WTC11 (cell line): ENCODE measurements around the gene ACO2. TPM values are rescaled to one million over a fixed set of nuclear protein-coding genes. Genes with fewer than 3 reads are reported as not detected.

Experiments used
- ATAC-seq: fragments of 200-7000 bp; cut with Tn5 transposase; 2 replicates; pipeline ENCODE4 v1.10.0; 2021; ENCODE audit warnings: mild to moderate bottlenecking, moderate library complexity
- CTCF ChIA-PET: fragments of 300-600 bp; sonication (Branson Sonifier 250); formaldehyde crosslinking; loops from one replicate; lab custom pipeline; 2021; ENCODE audit warnings: antibody characterized with exemption; lab: Charles Lee
- POLR2A ChIA-PET: fragments of 350-600 bp; sonication (Branson Sonifier 250); formaldehyde crosslinking; loops from one replicate; lab custom pipeline; 2021; ENCODE audit warnings: antibody characterized with exemption; lab: Charles Lee
- DNase-seq: peaks from one replicate; pipeline ENCODE4 v3.0.0; 2021; ENCODE audit warnings: low spot score
- H3K27ac Mint-ChIP-seq: 2 replicates; pipeline ENCODE4 v1.8.0; 2021; ENCODE audit warnings: mixed read lengths
- H3K27me3 Mint-ChIP-seq: 2 replicates; pipeline ENCODE4 v1.8.0; 2021; ENCODE audit warnings: low read depth, mild to moderate bottlenecking, moderate library complexity, mixed read lengths
- H3K36me3 Mint-ChIP-seq: 2 replicates; pipeline ENCODE4 v1.8.0; 2021; ENCODE audit warnings: mixed read lengths
- H3K4me1 Mint-ChIP-seq: 2 replicates; pipeline ENCODE4 v1.8.0; 2022; ENCODE audit warnings: mixed read lengths
- H3K4me3 Mint-ChIP-seq: 2 replicates; pipeline ENCODE4 v1.8.0; 2021; ENCODE audit warnings: mild to moderate bottlenecking, moderate library complexity, mixed read lengths
- H3K9me3 Mint-ChIP-seq: 2 replicates; pipeline ENCODE4 v1.8.0; 2021; ENCODE audit warnings: mixed read lengths
- CREB1 ChIP-seq: sonication (generic); formaldehyde crosslinking; IDR thresholded peaks from 2 replicates; pipeline ENCODE4 v1.8.0; 2023; ENCODE audit warnings: mild to moderate bottlenecking, missing genetic modification reagents
- EMX1 ChIP-seq: fragments of 250-450 bp; sonication (Bioruptor Pico); IDR thresholded peaks from 2 replicates; pipeline ENCODE4 v1.8.0; 2021; ENCODE audit warnings: mild to moderate bottlenecking
- FOXJ3 ChIP-seq: sonication (generic); formaldehyde crosslinking; IDR thresholded peaks from 2 replicates; pipeline ENCODE4 v1.9.0; 2021; ENCODE audit warnings: missing genetic modification reagents, mild to moderate bottlenecking, borderline replicate concordance
- JAZF1 ChIP-seq: fragments of 250-450 bp; sonication (Bioruptor Pico); IDR thresholded peaks from 2 replicates; pipeline ENCODE4 v1.9.0; 2021; ENCODE audit warnings: moderate library complexity, mild to moderate bottlenecking, inconsistent platforms
- MXD4 ChIP-seq: fragments of 250-450 bp; sonication (Bioruptor Pico); IDR thresholded peaks from 2 replicates; pipeline ENCODE4 v1.8.0; 2021; ENCODE audit warnings: mild to moderate bottlenecking, moderate library complexity, borderline replicate concordance
- NFATC4 ChIP-seq: fragments of 250-450 bp; sonication (Bioruptor Pico); IDR thresholded peaks from 2 replicates; pipeline ENCODE4 v1.9.0; 2021; ENCODE audit warnings: mild to moderate bottlenecking
- NFYB ChIP-seq: sonication (generic); formaldehyde crosslinking; conservative IDR thresholded peaks from 2 replicates; pipeline ENCODE4 v1.8.0; 2022; ENCODE audit warnings: low read depth, missing genetic modification reagents
- NR2C2 ChIP-seq: sonication (generic); formaldehyde crosslinking; IDR thresholded peaks from 2 replicates; pipeline ENCODE4 v1.8.0; 2022; ENCODE audit warnings: mild to moderate bottlenecking, missing genetic modification reagents
- OVOL2 ChIP-seq: fragments of 250-450 bp; sonication (Bioruptor Pico); IDR thresholded peaks from 2 replicates; pipeline ENCODE4 v1.9.0; 2021; ENCODE audit warnings: mild to moderate bottlenecking, borderline replicate concordance
- RELA ChIP-seq: sonication (generic); formaldehyde crosslinking; IDR thresholded peaks from 2 replicates; pipeline ENCODE4 v1.8.1; 2022; ENCODE audit warnings: missing genetic modification reagents, mild to moderate bottlenecking, borderline replicate concordance
- RORB ChIP-seq: fragments of 250-450 bp; sonication (Bioruptor Pico); IDR thresholded peaks from 2 replicates; pipeline ENCODE4 v1.9.0; 2021; ENCODE audit warnings: mild to moderate bottlenecking
- TP53 ChIP-seq: sonication (generic); formaldehyde crosslinking; IDR thresholded peaks from 2 replicates; pipeline ENCODE4 v1.8.1; 2023; ENCODE audit warnings: mild to moderate bottlenecking, missing genetic modification reagents
- total RNA-seq: library from RNA; stranded (reverse); gene quantifications from 3 replicates; pipeline ENCODE4 v1.2.3, GENCODE V29; 2021
- TF ChIP-seq, protein P1 (sequence below): sonication (generic); formaldehyde crosslinking; IDR thresholded peaks from 2 replicates; pipeline ENCODE4 v1.8.1; 2023; ENCODE audit warnings: mild to moderate bottlenecking, missing genetic modification reagents, borderline replicate concordance
- TF ChIP-seq, protein P2 (sequence below): fragments of 200-600 bp; IDR thresholded peaks from 2 replicates; pipeline ENCODE4 v1.8.0; 2022; ENCODE audit warnings: antibody characterized with exemption
- TF ChIP-seq, protein P3 (sequence below): sonication (generic); formaldehyde crosslinking; IDR thresholded peaks from 2 replicates; pipeline ENCODE4 v1.8.1; 2022; ENCODE audit warnings: low read depth, mild to moderate bottlenecking, moderate library complexity, missing genetic modification reagents, borderline replicate concordance
- TF ChIP-seq, protein P4 (sequence below): sonication (generic); formaldehyde crosslinking; IDR thresholded peaks from 2 replicates; pipeline ENCODE4 v1.8.0; 2023; ENCODE audit warnings: missing genetic modification reagents
- TF ChIP-seq, protein P5 (sequence below): sonication (generic); formaldehyde crosslinking; IDR thresholded peaks from 2 replicates; pipeline ENCODE4 v1.8.0; 2023; ENCODE audit warnings: mild to moderate bottlenecking, missing genetic modification reagents

Gene ACO2
- total RNA-seq, 1 experiment from 2014 or later, result 104 TPM

DNA sequence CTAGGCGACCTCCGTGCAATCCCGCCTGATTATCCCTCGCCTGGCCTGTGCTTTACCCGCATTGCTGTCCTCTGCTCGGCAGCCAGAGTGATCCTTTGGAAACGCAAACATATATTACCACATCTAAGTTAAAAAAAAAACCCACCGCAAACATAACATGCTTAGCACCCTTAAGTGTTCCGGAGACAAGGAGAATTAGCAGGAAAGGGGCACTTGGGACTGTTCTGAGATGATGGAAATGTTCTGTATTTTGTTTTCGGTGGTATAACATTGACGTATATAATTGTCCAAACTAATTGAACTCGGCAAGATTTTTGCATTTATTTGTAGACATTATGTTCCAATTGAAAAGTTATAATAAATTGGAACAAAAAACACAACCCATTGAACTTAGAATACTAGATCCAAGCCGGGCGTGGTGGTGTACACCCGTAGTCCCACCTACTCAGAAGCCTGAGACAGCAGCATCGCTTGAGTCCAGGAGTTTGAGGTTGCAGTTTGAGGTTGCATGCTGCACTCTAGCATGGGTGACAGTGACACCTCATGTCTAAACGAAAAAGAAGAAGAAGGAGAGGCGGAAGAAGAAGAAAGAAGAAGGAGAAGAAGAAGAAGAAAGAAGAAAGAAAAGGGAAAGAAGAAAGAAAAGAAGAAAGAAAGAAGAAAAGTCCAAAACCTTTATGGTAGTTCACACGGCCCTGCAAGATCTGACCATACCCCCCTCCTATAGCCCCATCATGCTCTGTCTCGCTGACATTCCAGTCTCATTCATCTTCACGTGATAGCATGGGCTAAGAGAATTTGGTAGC, 76.0 kb downstream of the ACO2 start:
- DNase-seq (no peak), ATAC-seq (no peak)
- no peaks in the 10 kb centered on the region for H3K36me3 Mint-ChIP-seq
- H3K4me3 Mint-ChIP-seq, result peak overlapping the region; percentile 81
- TF ChIP-seq EMX1 (CRISPR knock-in tag) (no peak), JAZF1 (CRISPR knock-in tag) (no peak), RORB (CRISPR knock-in tag) (no peak), NFATC4 (0 out of 2 replicates have a peak, but pooled peaks have one; percentile 15)
- ChIA-PET POLR2A (no interaction called here), CTCF (interaction anchor here (0.9 to 1.4 kb wide), 5 partner anchors 12 to 76 kb away, joined by 3 to 10 read pairs (median 5); partner anchors contain the start of genes ACO2 and PHF5A)
- no peaks in the 10 kb centered on the region; the same call in 1 of the 2 replicates for H3K27me3 Mint-ChIP-seq
- peaks cover 22% of the 10 kb centered on the region for H3K4me1 Mint-ChIP-seq
- H3K9me3 Mint-ChIP-seq, result no peaks in the 10 kb centered on the region
- no peak overlapping the region for H3K27ac Mint-ChIP-seq

DNA sequence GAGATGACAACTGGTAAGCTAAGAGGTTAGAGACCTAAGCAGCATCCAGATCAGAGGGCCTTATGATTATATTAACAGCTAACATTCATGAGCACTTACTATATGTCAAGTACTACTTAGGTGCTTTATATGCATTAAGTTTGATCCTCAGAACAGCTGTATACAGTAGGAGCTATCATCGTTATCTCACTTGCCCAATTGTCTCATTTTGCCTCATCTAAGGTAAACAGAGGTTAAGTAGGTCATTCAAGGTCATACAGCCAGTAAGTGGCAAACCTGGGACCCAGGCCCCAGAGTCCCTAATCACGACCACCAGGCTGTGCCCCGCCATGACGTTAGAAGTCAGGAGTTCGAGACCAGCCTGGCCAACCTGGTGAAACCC, 79.9 kb downstream of the ACO2 start:
- Mint-ChIP-seq H3K27me3 (no peaks in the 10 kb centered on the region; the same call in 1 of the 2 replicates), H3K4me1 (peaks cover 7% of the 10 kb centered on the region), H3K9me3 (no peaks in the 10 kb centered on the region), H3K36me3 (no peaks in the 10 kb centered on the region), H3K27ac (no peak overlapping the region), H3K4me3 (no peak overlapping the region)
- ATAC-seq, result no peak
- no peak for DNase-seq
- ChIA-PET POLR2A (no interaction called here), CTCF (no interaction called here)
- TF ChIP-seq NR2C2 (CRISPR knock-in tag) (no peak), FOXJ3 (no peak), MXD4 (CRISPR knock-in tag) (no peak), CREB1 (CRISPR knock-in tag) (no peak), RELA (CRISPR knock-in tag) (no peak), TP53 (CRISPR knock-in tag) (no peak), NFATC4 (no peak), NFYB (CRISPR knock-in tag) (no peak), OVOL2 (CRISPR knock-in tag) (no peak)
- TF ChIP-seq, protein P1, sequence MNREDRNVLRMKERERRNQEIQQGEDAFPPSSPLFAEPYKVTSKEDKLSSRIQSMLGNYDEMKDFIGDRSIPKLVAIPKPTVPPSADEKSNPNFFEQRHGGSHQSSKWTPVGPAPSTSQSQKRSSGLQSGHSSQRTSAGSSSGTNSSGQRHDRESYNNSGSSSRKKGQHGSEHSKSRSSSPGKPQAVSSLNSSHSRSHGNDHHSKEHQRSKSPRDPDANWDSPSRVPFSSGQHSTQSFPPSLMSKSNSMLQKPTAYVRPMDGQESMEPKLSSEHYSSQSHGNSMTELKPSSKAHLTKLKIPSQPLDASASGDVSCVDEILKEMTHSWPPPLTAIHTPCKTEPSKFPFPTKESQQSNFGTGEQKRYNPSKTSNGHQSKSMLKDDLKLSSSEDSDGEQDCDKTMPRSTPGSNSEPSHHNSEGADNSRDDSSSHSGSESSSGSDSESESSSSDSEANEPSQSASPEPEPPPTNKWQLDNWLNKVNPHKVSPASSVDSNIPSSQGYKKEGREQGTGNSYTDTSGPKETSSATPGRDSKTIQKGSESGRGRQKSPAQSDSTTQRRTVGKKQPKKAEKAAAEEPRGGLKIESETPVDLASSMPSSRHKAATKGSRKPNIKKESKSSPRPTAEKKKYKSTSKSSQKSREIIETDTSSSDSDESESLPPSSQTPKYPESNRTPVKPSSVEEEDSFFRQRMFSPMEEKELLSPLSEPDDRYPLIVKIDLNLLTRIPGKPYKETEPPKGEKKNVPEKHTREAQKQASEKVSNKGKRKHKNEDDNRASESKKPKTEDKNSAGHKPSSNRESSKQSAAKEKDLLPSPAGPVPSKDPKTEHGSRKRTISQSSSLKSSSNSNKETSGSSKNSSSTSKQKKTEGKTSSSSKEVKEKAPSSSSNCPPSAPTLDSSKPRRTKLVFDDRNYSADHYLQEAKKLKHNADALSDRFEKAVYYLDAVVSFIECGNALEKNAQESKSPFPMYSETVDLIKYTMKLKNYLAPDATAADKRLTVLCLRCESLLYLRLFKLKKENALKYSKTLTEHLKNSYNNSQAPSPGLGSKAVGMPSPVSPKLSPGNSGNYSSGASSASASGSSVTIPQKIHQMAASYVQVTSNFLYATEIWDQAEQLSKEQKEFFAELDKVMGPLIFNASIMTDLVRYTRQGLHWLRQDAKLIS, result no peak
- TF ChIP-seq, protein P2, sequence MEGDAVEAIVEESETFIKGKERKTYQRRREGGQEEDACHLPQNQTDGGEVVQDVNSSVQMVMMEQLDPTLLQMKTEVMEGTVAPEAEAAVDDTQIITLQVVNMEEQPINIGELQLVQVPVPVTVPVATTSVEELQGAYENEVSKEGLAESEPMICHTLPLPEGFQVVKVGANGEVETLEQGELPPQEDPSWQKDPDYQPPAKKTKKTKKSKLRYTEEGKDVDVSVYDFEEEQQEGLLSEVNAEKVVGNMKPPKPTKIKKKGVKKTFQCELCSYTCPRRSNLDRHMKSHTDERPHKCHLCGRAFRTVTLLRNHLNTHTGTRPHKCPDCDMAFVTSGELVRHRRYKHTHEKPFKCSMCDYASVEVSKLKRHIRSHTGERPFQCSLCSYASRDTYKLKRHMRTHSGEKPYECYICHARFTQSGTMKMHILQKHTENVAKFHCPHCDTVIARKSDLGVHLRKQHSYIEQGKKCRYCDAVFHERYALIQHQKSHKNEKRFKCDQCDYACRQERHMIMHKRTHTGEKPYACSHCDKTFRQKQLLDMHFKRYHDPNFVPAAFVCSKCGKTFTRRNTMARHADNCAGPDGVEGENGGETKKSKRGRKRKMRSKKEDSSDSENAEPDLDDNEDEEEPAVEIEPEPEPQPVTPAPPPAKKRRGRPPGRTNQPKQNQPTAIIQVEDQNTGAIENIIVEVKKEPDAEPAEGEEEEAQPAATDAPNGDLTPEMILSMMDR, result no peak
- TF ChIP-seq, protein P3, sequence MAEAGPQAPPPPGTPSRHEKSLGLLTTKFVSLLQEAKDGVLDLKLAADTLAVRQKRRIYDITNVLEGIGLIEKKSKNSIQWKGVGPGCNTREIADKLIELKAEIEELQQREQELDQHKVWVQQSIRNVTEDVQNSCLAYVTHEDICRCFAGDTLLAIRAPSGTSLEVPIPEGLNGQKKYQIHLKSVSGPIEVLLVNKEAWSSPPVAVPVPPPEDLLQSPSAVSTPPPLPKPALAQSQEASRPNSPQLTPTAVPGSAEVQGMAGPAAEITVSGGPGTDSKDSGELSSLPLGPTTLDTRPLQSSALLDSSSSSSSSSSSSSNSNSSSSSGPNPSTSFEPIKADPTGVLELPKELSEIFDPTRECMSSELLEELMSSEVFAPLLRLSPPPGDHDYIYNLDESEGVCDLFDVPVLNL, result no peak
- TF ChIP-seq, protein P4, sequence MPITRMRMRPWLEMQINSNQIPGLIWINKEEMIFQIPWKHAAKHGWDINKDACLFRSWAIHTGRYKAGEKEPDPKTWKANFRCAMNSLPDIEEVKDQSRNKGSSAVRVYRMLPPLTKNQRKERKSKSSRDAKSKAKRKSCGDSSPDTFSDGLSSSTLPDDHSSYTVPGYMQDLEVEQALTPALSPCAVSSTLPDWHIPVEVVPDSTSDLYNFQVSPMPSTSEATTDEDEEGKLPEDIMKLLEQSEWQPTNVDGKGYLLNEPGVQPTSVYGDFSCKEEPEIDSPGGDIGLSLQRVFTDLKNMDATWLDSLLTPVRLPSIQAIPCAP, result no peak
- TF ChIP-seq, protein P5, sequence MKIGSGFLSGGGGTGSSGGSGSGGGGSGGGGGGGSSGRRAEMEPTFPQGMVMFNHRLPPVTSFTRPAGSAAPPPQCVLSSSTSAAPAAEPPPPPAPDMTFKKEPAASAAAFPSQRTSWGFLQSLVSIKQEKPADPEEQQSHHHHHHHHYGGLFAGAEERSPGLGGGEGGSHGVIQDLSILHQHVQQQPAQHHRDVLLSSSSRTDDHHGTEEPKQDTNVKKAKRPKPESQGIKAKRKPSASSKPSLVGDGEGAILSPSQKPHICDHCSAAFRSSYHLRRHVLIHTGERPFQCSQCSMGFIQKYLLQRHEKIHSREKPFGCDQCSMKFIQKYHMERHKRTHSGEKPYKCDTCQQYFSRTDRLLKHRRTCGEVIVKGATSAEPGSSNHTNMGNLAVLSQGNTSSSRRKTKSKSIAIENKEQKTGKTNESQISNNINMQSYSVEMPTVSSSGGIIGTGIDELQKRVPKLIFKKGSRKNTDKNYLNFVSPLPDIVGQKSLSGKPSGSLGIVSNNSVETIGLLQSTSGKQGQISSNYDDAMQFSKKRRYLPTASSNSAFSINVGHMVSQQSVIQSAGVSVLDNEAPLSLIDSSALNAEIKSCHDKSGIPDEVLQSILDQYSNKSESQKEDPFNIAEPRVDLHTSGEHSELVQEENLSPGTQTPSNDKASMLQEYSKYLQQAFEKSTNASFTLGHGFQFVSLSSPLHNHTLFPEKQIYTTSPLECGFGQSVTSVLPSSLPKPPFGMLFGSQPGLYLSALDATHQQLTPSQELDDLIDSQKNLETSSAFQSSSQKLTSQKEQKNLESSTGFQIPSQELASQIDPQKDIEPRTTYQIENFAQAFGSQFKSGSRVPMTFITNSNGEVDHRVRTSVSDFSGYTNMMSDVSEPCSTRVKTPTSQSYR (CRISPR knock-in tag), result no peak
